GM21717 (cell line): ENCODE measurements around the gene TMEM145.
A peak's percentile ranks its signal among the peaks of the same experiment; 100 is the strongest.
"Not testable (repeated sequence)": the region's sequence is repeated elsewhere in the genome, so short reads cannot be mapped to it uniquely, and the experiment has no call there.

Experiments used
- ATAC-seq: cut with Tn5 transposase; IDR thresholded peaks from one replicate; pipeline ENCODE4 v1.9.1; 2021; ENCODE audit warnings: mild to moderate bottlenecking, moderate library complexity; ENCODE audit not compliant: unreplicated experiment

The TMEM145 gene

DNA sequence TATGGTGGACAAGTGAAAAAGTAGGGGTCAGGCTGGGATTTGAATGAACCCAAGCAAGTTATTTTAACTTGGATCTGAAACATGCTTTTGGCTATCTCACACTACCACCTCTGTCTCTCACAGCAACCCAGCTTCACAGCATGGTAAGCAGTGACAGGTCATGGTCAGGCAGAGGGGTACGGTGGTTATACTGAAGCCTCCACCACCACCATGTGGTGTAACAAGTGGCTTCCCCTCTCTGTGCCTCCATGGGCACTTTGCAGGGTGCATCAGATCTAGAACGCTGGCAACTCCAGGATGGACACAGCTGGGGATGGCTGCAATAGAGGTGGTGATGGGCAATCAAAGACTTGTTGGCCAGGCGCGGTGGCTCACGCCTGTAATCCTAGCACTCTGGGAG, 739 bp upstream of the TMEM145 start:
- ATAC-seq: no peak

DNA sequence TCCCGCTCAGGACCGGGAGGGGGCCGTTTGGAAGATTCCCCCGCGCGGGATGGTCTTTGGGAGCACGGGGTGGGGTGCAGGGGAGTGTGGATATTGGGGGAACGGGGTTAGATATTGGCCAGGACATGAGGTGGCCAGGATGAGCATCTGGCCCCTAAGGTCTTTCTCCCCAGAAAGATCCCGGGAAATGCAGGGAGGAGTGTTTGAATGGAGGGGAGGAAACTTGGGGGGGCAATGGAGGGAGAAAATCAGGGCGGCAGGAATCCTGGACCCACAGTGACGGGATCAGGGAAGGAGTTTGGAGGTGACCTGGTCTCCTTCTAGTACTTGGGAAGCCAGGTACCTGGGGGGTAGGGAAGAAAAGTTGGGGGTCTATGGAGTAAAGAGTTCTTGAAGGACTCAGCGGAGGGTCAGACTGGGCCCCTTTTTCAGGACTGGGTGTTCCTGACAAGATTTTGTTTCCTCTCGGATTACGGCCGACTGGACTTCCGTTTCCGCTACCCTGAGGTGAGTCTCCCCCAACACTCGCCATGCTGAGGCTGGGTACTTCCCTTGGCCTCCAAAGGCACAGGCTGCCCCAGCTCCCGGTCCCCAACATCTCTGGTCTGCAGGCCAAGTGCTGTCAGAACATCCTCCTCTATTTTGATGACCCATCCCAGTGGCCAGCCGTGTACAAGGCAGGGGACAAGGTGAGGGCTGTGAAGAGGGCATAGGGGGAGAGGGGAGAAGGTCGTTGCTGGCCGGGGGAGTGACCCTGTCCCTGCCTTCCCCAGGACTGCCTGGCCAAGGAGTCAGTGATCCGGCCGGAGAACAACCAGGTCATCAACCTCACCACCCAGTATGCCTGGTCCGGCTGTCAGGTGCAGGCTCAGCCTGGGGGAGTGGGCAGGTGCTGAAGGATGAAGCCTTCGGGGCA, 989 bp downstream of the TMEM145 start:
- no peak for ATAC-seq

DNA sequence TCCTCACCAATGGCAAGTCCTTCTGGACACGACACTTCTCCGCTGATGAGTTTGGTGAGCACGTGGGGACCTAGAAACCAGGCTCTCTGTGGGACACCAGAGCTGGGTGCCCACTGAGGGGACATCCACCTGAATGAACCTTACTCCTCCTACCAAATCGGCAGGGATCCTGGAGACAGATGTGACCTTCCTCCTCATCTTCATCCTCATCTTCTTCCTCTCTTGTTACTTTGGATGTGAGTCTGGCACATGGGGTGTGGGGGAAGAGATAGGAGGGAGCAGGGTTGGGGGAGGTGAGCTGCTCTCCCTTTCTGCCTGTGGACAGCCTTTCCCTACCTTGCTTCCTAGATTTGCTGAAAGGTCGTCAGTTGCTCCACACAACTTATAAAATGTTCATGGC, 1.9 kb downstream of the TMEM145 start:
- ATAC-seq: no peak

DNA sequence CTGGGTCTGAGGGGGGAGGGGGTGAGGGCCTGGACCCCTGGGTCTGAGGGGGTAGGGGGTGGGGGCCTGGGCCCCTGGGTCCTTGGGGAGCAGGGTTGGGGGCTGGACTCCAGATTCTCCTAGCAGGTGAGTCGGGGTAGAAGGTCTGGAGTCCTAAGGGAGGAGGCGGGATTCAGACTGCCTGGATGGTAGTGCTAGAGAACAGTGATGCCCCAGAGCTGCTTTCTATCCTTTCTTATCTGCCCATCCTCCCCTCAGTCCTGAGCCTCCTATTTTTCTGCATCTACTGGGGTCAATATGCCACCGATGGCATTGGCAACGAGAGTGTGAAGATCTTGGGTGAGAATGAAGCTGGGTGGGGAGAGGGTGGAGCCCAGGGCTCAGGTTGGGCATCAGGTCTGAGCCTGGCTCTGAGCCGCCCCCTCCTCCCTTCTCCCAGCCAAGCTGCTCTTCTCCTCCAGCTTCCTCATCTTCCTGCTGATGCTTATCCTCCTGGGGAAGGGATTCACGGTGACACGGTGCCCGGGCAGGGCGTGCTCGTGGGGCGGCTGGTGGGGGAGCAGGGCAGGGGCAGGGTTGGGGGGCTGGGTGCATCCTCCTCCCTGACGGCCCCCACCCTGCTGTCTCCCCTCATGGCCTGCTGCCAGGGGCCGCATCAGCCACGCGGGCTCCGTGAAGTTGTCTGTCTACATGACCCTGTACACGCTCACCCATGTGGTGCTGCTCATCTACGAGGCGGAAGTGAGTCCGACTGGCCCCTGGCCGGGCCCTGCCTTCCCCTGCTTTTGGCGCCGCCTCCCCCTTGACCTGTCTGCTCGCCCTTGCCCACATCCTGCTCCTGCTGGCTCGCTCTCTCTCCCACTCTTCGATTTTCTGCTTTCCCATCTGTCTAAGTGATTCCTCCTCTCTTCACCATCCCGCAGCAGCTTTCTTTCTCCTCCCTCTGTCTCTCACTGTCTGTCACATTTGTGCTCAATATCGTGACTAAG, 3.4 kb downstream of the TMEM145 start:
- ATAC-seq: no peak

DNA sequence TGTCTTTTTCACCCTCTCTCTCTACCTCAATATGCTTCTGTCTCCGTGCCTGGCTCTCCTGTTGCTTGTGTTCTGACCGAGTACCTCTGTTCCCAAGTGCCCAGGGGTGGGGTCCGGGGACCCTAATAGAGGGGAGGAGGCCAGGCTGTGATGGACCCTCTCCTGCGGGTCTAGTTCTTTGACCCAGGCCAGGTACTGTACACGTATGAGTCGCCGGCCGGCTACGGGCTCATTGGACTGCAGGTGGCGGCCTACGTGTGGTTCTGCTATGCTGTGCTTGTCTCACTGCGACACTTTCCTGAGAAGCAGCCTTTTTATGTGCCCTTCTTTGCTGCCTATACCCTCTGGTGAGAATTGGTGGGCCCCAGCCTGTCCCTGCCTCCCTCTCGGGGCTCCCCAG, 4.4 kb downstream of the TMEM145 start:
- no peak for ATAC-seq

DNA sequence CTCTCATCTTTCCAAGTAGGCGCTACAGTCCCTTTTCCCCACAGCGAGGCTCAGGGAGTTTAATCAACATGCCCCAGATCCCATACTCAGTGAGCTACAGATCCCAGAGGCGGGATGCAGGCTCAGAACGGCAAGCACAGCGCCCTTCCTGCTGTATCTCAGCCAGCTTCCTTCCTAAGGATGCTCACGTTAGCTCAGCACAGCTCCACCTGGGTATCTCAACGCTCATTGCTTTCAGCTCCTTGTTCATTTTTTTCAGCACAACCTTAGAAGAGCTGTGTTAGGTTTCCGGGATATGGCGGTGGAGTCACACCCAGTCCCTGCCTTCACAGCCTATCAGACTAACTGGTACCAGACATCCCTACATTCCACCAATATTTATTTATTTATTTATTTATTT, 9.2 kb downstream of the TMEM145 start:
- no peak for ATAC-seq

DNA sequence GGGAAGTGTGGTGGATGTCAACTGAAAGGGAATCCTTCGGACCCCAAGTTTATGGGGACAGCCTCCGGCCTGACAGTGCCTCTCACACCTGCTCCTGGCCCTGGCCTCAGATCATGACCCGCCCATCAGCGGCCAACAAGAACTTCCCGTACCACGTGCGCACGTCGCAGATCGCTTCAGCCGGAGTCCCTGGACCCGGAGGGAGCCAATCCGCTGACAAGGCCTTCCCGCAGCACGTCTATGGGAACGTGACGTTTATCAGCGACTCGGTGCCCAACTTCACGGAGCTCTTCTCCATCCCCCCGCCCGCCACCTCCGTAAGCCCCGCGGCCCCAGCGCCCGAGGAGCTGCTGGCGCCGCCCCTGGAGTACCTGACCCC, 10.4 kb downstream of the TMEM145 start:
- no peak for ATAC-seq

DNA sequence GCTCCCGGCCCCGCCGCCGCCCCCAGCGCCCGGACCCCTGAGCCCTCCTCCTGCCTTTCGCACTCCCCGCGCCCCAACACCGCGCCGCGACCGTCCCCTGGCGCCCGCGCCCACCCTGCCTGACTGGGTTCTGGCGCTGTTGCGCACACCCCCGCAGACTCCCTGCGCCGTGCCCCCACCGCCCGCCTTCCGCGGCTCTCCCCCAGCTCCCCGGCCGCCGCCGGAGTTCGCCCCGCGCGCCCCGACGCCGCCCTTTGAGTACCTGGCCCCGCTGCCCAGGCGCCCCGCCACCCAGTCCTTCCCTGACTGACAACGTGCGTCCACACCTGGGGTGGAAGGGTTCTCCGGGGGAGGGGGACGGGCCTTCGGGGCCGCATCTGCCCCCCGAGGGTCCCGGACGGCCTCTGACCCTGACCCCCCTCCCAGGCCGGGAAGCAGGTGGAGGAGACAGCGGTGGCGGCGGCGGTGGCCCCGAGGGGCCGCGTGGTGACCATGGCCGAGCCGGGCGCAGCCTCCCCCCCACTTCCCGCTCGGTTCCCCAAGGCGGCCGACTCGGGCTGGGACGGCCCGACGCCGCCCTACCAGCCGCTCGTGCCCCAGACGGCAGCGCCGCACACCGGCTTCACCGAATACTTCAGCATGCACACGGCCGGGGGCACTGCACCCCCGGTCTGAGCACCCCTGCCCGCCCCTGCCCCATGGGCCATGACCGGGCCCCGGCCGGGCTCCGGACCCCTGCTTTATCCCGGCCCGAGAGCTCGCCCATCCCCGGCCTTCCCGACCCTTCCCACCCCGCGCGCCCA, 10.9 kb downstream of the TMEM145 start:
- ATAC-seq: no peak

DNA sequence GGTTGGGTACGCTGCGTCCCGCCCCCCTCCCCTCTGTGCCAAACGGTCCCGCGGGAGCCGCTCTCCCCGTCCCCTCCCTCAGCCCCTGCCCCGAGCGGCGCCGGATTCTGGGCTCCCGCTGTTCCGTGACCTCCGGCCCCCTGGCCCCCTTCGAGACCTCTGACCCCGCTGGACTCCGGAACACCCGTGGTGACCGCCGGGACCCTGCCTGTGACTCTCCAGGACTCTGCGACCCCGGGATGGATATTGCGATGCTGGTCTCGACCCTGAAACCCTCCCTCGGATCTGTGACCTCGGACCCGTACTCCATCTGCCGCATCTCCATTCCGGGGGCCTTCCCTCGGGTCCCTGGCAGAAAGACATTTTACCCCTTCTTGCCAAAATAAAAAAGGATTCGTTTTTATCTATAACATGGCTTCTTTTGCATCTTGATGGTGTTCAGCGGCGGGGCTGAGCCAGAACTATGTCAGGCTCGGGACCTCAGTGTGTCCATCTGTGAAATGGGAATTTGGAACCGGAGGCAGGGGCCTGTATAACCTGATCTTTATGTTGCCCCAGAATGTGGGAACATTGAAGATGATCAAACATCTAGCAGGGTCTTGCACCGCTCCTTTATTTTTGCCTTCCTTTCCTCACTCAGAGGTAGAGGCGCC, 11.7 kb downstream of the TMEM145 start:
- ATAC-seq: no peak

DNA sequence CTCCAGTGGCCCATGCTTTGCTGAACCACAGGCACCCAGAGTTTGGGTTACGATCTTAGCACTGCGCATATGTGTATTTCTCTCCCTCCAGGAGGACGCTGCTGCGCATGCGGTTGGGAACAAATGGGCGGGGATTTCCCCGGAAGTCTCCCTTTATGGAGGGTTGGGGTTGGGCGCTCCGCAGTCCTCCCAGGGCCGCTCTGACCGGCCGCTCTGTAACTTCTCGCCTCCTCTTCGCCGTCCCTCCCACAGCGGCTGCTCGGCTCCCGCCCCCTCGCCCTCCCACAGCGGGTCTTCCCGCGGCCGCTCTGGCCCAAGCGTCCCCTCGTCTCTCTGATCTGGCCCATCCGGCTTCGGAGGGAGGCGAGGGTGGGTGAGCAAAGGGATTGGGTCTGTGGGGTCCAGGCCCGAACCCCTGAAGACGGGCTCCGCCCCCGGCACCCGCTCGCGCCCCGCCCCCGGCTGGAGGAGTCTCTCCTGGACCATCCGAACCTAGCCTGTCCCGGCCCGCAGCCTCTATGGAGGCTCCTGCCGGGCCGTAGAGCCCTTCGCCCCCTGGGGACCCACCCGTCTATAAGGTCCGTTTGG, 12.3 kb downstream of the TMEM145 start, which contains the start of gene MEGF8:
Gene MEGF8, plus strand, starts transcription at position 328 of the 588 bp plus-strand sequence. CDS start 609 bp downstream, outside the sequence.
- ATAC-seq: peak; percentile 89

DNA sequence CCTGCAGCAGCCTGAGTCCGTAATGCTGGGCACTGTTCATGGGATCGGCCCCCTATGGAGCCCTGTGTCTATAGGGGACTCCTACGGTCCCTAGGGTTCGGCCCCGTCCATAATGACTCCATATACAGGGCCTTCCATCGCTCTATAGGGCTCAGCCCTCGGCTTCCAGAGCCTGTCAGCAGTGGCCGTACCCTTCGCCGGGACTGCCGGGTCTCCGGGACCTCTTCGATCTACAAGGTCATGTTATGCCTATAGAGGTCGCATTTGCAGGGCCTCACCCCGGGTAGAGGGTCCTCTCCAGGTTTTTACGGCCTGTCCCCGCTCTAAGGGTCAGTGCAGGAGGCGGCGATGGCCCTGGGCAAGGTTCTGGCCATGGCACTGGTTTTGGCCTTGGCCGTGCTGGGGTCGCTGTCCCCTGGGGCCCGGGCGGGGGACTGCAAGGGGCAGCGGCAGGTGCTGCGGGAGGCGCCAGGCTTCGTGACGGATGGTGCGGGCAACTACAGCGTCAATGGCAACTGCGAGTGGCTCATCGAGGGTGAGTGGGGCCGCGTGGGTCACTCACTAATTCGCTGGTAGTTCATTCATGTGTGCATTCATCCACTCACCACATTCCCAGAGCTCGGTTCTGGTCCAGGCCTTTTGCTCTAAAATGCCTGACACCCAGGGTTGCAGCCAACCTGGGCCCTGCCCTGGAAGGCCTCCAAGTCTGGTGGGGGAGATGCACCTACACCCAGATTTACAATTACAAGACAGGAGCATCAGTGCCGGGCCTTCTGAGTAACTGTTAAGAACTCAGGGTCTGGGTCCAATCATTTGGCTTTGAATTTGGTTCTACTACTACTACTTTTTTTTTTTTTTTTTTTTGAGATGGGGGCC, 13.0 kb downstream of the TMEM145 start:
- no peak for ATAC-seq

DNA sequence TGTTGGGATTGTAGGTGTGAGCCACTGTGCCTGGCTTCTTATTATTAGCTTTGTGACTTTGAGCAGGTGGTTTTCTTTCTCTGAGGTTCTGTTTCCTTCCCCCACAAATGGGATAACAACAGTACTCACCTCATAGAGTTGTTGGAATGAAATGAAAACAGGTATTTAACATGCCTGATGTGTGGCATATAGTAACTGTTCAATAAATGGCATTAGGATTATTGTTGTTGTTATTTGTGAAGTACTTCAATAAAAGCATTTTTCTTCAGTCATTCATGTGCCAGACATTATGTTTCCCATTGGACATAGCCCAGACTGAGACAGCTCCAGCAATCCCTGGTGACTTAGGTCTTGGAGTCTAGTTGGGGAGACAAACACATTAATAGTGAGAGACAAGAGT, 13.9 kb downstream of the TMEM145 start:
- no peak for ATAC-seq

DNA sequence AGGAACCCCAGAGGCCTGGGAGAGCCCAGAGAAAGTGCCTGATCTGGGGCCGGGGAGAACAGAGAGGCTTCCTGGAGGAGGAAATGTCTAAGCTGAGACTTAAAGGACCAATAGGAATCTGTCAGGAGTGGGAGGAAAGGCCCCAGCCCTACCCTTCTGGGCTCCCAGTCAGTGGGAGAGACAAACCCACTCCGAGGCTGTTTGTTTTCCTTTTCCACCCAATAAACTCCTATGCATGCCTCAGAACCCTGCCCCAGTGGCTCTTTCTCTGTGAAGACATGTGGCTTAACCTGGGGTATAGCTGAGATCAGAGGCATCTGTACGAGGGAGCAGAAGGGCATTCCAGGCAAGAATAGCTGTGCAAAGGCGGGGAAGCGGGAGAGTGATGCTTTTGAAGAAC, 14.3 kb downstream of the TMEM145 start:
- ATAC-seq: no peak

DNA sequence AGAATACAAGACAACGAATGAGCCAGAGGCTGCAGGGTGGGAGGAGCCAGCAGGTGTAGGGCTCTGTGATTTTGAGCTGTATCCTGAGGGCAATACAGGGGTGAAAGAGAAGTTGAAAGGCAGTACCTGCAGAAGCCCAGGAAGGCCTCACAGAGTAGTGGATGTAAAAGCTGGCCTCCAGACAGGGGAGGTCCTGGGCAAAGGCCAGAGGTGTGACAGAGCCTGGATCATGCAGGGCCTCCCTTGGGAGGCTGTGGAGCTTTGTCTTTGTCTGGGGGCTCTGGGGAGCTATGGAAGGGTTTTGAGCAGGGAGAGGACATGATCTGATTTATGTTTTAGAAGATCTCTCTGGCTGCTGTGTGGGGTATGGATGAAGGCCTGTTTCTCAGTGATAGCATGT, 15.0 kb downstream of the TMEM145 start:
- no peak for ATAC-seq

DNA sequence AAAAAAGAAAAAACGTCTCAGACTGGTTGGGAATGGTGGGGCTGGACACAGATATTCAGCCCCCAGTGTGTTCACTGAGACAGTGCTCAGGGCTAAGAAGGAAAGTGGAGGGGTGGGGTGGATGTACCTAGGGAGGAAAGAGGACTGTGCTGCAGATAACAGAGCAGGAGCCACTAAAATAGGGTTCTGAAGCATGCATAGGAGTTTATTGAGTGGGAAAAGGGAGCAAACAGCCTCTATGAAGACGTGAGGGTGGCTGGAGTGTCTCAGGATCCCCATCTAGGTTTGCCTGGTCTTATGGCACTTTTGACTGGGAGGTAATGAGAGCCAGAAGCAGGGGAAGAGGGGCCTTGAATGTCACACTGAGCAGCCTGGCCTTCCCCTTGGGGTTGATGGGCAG, 15.7 kb downstream of the TMEM145 start:
- no peak for ATAC-seq

DNA sequence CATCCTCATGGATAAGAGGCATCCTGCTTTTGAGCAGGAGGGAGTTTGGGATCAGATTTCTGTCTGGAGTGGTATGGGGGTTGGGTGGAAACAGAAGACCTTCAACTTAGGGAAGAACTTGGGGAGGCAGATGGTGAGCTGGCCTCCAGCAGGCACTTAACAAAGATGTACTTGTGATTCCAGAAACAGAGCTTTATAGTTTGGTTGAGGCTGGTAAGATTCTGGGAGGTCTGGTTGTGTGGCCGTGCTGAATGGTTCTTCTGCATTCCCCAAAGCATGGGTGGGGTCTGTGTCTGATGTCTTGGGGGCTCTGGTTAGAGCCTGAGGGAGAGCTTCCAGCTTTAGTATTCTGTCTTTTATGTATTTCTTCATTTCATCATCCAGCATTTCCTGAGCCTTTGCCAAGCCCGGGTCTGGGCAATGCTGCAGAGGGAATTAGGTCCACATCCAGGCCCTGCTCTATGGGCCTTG, 17.2 kb downstream of the TMEM145 start:
- no peak for ATAC-seq

DNA sequence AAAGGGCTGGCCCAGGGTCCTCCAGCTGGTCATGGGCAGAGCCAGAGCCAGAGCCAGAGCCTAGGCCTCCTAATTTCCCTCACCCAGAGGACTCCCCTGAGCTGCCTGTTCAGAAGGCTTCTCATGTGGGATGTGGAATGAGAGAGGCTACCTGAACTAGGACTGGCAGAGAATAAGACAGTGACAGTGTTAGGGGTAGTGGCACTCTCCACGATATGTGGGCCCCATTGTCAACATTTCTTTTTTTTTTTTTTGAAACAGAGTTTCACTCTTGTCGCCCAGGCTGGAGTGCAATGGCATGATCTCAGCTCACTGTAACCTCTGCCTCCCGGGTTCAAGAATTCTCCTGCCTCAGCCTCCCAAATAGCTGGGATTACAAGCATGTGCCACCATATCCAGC, 18.2 kb downstream of the TMEM145 start:
- not testable (repeated sequence) for ATAC-seq

DNA sequence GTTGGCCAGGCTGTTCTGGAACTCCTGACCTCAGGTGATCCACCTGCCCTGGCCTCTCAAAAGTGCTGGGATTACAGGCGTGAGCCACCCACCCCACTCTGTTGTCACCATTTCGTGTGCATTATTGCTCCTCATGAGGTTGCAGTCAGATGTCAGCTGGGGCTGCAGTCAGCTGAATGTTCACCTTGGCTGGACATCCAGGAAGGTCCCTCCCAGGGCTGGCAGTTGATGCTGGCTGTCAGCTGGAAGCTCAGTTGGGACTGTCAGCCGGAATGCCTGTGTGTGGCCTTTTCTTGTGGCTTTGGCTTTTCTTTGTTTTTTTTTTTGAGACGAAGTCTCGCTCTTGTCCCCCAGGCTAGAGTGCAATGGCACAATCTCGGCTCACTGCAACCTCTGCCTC, 18.9 kb downstream of the TMEM145 start:
- no peak for ATAC-seq

DNA sequence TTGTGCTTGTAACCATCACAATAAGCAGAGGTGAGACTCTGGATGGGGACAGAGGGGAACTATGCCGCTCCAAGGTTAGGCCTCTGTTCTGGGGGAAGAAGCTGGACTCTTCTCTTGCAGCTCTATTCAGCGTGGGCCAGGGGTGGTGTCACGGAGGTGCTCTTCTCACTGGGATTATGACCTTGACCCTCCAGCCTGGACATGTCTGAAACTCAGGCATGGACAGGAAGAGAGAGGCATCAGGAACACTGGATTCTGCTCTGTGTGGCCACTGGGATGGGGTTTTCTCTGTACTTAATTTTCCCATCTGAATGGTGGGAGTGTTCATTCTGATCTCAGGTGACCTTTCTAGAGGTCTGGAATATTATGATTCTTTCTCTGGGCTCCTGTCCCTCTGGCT, 19.9 kb downstream of the TMEM145 start:
- no peak for ATAC-seq
